Pons (tissue), 1 donor: Measurements from ENCODE around the gene SH3RF3.
"Not testable (repeated sequence)": the region's sequence is repeated elsewhere in the genome, so short reads cannot be mapped to it uniquely, and the experiment has no call there.

ENCODE experiments used
- DNase-seq: peaks from one replicate; pipeline ENCODE4 v3.0.0-alpha.2; 2016; ENCODE audit warnings: low spot score

The SH3RF3 gene

DNA sequence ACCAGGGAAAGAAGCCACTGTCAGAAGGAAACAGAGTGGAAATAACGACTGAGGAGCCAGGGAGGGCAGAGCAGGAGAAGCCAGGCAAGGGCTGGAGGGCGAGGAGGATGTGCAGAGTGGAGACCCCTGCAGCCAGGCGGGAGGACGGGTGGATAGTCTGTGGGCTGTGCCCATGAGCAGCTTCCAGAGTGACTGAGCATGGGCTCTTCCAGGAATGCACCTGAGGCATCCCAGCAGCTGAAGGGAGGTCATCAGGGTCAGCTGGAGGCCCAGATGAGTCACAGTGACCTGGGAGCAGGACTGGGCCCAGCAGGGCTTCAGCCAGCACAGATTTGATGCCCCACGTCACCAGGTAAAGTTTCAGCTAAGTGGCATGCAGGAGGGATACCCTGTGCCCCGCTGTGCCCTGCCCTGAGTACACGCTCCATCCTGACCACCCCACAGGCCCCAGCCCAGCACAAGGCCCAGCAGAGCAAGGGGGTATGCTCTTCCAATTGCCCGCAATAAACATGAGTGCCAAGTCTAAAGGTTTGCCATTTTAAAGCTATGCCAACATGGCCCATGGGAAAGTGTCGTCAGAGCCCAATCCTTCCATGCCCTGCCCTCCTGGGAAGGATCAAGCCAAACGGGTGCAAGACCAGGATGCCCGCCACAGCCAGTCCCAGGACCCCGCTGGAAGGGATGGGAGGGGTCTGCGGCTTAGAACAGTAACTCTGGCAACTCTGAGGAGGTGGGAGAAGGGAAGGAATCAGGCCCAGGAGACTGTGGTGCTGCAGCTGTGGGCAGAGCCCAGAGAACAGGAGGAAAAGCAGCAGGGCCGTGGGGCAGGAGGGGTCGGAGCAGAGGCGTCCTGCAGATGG, 399.1 kb downstream of the SH3RF3 start:
- DNase-seq, result no peak

DNA sequence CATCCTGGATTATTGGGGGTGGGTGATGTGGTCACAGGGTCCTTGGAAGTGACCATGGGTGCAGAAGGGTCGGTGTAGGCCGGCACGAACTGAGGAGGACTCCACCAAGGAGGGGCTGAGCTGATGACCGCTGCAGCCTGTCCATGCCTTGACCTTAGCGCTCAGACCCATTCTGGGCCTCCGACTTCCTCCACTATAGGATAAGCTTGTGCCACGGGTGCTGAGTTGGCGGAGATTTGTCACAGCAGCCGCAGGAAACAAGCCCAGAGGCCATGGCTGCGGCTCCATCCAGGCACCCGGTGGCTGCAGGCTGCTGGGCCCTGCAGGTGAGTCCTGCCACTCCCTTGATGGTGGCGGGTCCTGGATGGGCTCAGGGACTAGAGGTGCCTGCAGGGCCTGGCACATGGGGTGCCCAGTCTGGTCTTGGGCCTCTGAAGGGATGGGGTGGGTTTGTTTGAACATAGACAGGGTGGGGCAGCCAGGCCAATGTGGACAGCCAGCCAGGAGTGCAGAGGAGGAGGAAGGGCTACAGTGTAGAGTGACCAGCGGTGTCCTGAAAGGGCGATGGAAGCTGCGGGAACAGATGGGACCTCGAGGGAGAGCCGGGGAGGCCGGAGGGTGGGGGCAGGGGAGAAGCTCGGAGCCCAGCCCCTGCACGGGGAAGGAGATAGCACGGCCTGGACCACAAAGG, 400.0 kb downstream of the SH3RF3 start:
- DNase-seq, result no peak

DNA sequence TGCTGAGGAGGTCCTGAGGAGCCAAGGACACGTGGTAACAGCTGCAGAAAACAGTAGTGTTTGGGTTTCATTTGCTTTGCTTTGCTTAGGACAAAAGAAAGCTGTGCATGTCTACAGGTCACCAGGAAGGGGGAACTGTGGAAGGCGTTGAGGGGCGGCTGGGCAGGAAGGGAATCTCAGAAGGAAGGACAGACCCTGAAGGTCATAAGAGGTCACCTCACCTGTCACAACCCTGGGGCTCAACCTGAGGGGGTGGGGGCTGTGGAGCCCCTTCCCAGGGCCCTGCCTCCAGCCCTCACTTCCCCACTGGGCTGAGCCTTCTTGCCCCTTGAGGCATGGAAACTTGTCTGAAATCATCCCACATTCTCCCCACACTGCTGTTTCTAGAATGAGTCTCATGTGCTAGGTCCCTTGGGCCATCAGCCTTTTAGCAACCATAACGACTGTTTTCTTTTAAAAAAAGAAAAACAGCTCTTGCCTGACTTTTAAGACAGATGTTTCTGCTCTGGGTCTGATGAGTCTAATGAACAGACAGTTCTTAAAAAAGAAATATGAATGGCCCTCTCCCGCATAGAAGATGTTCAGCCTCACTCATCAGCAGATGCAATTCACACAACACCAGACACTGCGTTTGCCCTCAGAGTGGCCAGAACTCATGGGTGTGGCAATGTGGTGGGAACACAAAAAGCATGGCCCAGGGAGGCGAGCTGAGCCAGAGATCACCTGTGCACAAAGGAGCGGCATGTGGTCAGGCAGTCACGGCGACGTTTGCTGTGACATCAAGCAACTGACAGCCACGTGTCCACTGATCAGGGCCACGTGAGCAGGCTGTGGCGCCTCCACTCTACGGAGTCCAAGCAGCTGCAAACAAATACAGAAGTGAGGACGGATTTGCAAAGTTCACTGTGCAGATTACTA, 400.8 kb downstream of the SH3RF3 start:
- DNase-seq, result no peak

DNA sequence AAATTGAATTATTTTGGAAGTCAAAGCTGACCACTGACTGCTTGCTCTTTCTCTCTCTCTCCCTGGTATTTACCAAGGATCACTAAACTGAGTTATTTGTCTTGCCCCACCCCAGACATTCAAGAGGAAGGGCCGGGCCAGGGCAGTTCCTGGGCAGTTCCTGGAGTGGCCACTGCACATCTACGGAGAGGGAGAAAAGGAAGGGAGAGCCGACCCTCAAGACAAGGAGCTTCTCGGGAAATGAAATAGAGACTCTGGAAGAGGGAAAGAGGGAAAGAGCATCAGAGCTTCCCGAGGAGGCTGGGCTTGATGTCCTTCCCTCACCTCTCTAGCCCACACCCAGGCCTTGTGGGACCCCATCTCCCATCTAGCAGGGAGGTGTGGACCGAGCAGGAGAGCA, 401.7 kb downstream of the SH3RF3 start:
- no peak for DNase-seq

DNA sequence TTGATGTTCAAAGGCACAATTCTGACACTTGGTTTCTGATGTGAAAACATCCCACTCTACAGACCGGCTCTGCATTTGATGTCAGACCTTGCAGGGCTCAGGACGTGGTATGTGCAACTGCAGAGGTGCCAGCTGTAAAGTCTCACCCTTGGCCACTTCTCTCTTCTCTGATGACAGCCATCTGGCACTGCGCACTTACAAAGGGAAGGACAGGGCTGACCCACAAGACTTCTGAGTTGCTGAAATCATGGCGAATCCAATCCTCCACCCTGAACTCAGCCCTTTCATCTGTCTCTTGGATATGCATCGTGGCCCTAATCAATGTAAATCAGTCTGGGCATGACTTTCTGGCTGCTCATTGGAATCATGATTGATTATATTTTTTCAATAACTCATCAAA, 402.2 kb downstream of the SH3RF3 start:
- no peak for DNase-seq

DNA sequence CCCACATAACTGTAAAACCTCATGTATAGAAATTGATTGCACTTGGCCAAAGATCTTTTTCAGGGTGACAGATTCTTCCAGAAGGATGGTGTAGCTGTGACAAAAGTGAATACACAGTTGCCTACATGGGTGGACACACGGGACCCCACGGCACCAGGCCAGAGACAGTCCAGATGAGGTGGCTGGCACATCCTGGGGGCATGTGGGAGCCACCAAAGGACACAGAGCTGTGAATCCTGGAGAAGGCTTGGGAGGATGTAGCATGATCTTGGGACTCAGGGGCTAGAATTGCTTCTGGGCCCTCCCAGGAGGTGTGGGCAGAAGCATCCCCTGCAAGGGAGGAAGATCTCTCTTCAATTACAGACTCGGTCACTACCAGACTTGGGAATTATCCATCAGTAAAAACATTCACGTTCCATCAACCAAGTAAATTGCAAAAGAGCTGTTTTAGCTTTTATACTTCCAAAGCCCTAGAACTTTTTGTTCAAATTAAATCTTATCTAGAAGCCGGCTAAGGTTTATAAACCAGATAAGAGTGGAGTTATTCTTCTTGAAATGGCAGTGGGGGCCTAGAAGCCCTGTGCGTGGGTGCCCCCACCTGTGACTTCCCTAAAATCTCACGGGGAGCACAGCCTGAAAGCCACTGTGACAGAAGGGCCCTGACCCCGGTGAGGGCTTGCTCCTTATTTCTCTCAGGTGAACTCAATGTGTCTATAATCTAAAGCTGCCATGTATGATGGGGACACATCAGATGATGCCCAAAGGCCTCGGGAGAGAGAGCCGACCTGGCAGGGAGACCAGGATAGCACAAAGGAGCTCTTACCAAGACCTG, 403.1 kb downstream of the SH3RF3 start:
- no peak for DNase-seq

DNA sequence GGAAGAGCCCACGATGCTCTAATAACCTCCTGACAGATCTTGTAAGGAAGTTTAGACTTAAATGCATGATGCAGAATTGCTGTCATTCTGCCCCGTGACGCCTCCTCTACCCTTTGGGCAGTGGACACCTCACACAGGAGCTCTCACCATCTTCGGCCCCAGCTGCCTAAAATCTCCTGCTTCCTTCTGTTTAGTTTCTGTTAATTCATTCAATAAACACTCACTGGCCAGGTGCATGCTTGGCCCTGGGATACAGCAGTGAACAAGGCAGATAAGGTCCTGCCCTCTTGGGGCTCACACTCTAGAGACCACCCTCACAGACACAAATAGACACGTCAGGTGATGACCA, 403.7 kb downstream of the SH3RF3 start:
- no peak for DNase-seq

DNA sequence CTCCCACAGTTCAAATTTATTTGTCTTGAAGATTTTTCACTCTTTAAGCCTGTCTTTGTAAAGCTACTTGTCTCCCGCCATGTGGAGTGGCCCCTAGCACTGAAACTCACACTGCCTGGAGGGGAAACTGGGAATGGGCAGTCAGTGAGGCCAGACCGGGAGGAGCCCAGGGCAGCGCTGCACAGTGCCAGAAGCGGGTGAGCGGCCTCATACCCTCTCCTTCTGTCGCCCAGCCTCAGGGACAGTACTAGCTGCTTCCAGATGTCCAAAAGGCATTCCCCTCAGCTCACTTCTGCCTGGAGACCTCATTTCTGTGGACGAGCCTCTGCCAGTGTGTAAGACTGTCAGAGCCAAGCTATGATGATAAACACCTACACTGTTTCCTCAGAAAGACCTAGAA, 404.8 kb downstream of the SH3RF3 start:
- DNase-seq, result no peak

DNA sequence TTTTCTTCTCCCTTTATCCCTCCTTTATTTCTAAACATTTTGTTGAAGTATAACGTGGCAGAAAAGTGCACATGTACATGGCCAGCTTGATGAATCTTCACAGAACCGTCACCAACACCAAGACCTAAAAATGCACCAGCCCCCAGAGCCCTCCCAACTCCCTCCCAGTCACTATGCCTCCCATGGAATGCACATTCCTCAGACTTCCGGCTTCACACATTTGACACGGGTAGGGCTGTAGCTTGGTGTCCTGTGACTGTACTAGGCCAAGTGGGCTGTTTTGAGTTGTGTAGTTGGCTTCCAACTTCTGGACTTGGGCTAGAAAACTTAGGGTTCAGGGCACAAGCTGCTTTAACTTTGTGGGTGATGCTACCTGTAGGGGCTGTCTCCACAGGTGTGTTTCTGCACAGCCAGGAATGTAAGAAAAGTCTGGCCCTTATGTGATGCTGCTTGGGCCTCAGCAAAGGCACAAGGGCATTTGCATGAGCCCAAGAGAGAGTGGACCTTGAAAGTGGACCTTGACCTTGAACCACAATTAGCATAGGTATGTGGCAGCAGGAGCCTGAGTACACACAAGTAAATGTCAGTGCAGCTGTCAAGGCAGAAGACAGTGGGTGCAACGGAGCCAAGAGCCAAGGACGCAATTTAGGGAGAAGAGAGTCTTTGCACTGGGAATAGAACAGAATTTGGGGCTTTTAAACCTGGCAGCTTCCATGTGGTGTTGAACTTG, 406.4 kb downstream of the SH3RF3 start:
- no peak for DNase-seq

DNA sequence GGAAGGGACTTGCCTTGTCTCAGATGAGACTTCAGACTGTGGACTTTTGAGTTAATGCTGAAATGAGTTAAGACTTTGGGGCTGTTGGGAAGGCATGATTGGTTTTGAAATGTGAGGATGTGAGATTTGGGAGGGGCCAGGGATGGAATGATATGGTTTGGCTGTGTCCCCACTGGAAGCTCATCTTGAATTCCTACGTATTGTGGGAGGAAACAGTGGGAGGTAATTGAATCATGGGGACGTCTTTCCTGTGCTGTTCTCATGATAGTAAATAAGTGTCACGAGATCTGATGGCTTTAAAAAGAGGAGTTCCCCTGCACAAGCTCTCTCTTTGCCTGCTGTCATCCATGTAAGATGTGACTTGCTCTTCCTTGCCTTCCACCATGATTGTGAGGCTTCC, 407.6 kb downstream of the SH3RF3 start:
- DNase-seq, result not testable (repeated sequence)

DNA sequence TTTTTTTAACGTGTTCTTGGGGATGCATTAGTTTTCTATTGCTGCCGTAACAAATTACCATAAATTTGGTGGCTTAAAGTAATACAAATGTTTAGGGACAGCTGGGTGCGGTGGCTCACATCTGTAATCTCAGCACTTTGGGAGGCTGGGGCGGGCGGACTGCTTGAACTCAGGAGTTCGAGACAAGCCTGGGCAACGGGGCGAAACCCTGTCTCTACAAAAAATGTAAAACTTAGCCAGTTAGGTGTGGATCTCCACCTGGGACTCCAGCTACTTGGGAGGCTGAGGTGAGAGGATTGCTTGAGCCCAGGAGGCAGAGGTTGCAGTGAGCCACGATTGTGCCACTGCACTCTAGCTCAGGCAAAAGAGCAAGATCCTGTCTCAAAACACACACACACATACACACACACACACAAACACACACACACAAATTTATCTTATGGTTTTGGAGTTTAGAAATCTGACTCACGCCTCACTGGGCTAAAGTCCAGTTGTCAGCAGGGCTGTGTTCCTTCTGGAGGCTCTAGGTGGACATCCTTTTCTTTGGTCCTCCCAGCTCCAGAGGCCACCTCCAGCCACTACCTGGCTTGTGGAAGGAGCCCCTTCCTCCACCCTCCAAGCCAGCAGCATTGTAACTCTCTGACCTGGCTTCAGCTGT, 408.7 kb downstream of the SH3RF3 start:
- no peak for DNase-seq

DNA sequence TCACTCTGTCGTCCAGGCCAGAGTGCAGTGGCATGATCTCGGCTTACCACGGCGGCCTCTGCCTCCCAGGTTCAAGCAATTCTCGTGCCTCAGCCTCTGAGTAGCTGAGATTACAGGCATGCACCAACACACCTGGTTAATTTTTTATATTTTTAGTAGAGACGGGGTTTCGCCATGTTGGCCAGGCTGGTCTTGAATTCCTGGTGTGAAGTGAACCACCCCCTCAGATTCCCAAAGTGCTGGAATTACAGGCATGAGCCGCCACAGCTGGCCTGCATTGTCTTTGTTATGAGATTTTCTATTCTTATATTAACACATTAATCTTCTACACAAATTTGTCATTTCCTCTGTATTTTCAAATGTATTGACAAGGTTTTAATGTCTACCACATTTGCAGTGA, 409.5 kb downstream of the SH3RF3 start:
- no peak for DNase-seq

DNA sequence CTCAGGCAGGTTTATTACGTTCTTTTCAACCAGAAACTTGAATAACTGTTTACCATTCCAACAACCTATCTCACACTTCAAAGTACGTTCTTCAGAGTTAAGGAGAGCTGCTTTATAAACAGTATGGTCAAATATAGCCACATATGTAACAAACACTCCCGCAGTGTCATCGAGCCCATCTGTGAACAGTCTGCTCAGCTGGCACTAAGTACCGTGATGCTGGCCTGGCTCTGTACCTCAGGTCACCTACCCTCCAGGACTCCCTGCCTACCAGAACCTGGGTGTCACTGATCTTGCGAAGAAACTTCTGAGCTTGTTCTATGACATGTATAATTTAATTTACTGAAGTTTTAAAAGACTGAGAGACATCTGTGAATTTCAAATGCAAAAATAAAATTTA, 413.4 kb downstream of the SH3RF3 start:
- DNase-seq, result no peak

DNA sequence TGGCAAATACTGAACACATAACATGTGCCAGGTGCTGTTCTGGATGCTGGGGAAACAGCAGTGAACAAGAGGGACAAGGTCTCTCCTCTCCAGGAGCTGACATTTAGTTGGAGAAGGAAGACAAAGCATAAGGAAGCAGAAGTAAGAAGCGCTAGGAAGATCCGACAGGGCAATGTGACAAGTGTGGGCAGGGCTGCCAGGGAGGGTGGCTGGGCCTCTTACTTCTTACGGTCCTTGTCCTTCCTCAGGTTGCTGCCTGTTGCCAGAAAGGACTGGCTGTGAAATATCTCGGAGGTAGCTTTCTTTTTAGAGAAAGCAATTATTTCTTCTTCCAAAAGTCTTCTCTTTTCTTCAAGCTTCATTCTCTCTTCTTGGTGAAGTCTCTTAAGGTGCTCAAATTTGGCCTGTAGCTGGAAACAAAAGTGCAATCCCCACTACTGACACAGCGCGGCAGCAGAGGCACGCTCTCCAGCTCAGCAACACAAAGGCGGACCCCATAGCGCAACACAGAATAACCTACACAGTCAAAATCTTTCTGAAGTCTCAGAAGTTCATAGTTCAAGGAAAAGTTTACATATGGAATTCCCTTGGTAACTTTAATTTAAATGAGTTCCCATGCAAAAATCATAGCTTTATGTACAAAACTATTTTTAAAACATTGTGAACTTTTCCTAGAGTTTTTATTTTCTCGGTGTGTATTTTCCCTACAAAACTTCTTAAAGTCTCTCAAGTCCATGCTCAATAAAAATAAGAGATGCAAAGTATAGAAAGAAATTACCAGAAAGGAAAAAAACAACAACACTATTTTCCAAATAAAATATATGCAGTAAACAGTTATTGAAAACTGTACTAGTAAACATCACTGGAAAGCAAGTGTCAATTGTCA, 417.1 kb downstream of the SH3RF3 start:
- DNase-seq, result peak; percentile 73

DNA sequence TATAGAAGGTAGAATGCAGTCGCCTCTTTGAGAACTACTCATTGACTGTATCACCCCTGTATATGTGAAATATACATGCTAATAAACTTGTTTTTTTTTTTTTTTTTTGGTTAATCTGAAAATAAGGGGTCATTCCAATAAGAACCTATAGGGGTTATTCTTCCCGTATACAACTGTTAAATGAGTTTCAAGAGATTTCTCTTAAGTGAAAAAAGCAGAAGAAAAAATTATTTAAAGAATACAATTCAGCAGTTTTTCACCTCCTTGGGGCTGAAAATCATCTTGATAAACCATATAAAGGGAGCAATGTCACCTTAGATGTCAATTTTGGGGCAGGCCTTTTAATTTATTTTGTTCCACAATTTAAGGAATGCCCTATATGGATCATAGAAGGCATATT, 418.3 kb downstream of the SH3RF3 start:
- DNase-seq, result no peak

DNA sequence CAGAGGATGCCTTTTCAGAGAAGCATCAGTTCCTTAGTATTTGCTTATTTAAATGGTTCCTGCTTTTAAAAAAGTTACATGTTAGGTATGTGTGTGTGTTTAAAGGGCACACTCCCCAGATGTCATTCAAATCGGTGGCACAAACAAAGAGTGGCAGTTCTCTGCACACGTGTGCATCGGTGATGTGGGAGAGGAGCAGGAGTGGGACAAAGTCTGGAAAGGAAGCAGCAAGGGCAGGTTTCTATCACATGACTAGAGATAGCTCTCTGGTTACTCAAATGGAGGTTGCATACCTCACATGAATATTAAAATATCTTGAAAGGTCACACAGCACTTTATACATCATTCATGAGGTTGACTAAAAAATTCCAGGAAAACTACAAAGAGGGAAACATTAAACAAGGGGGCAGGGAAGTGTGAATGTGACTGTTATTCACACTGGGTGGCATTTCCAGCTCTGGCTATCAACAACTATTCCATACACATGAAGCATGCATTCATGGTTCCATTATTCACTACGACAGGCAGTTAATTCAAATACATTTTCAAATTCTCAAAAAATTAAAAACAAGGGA, 420.1 kb downstream of the SH3RF3 start:
- no peak for DNase-seq
